AG20443 (cell line): ENCODE data around the gene ISL2.

Experiments
- DNase-seq: peaks from one replicate; pipeline ENCODE4 v3.0.0; 2012; ENCODE audit warnings: low spot score, mixed read lengths

ISL2 gene

DNA sequence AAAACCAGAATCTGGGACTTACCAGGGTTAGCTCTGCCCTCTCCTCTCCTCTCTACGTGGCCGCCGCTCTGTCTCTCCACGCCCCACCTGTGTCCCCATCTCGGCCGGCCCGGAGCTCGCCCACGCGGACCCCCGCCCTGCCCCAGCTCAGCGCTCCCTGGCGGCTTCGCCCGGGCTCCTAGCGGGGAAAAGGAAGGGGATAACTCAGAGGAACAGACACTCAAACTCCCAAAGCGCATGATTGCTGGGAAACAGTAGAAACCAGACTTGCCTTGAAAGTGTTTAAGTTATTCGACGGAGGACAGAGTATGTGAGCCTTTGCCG is 5.4 kb downstream of the ISL2 start:
- no peak for DNase-seq

DNA sequence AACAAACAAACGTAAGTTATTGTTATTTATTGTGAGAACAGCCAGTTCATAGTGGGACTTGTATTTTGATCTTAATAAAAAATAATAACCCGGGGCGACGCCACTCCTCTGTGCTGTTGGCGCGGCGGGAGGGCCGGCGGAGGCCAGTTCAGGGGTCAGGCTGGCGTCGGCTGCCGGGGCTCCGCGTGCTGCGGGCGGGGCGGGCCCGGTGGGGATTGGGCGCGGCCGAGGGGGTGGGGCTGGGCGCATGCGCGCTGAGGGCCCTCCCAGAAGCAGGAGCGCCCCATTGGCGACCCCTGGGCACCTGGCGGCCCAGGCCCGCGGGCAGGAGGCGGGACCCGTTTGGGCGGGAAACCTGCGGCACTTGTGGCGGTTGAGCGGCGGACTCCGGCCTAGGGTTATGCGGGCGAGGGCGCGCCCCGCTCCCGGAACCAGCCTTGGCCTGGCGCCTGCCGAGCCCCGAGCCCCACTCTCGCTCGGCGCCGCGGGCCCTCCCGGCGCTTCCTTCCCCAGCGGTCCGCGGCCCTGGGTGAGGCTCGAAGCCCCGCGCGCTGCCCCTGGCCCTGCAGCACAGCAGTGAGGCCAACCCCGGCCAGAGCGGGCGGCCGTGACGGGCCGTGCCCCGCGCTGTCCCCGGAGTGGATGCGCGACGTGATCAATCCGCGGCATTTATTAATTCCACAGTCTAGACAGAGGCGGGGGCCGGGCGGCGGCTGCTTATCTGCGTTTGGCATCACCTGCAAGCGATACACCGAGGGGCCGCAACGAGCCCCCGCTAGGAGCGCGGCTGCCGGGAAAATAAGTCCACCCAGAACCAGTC is 6.0 kb downstream of the ISL2 start:
- DNase-seq: no peak

DNA sequence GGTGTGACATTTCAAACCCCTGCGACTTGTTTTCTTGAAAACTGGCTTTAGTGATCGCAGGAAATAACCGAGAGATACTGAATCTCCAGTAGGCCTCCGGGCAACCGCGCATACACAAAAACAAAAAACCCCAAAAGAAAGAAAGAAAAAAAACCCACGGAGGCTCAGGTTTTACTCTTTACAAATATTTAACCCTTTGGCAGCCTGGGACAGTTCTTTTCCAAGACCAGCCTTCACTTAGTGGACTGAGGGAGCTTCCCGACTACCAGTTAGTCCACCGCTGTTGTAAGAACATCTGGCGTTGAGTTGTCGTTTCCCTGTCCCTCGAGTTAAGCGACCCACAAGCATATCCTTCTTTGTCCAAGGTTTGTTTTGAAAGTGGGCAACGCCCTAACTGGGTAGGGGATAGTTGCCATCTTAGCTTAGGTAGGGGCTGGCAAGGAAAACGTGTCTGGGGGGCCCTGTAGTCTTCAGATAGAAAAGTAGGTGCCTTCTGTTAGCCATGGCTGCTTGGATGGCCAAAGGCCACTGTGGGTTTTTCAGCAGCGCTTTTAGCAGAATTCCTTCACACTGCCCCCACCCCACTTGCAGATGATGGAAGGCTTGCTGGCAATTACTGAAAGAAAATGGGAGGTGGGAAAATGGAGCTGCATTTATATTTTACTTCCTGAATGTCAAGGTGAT is 6.9 kb downstream of the ISL2 start:
- no peak for DNase-seq

GRCh38 chr15:76344893-76345582 is 8.5 kb downstream of the ISL2 start:
- no peak for DNase-seq

DNA sequence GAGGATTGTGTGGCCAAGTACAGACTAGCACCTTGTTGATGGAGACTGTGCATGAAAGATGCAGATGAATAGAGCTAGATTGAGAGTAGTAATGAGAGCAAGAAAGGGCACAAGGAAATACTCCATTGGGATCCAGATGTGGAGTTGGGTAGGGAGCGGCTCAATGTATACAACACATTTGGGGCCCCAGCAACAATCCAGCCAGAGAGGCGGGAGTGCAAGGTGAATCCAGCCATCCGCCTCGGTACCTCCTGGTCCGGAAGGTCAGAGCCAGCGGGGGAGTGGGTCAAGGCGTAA is 9.0 kb downstream of the ISL2 start:
- DNase-seq: no peak

DNA sequence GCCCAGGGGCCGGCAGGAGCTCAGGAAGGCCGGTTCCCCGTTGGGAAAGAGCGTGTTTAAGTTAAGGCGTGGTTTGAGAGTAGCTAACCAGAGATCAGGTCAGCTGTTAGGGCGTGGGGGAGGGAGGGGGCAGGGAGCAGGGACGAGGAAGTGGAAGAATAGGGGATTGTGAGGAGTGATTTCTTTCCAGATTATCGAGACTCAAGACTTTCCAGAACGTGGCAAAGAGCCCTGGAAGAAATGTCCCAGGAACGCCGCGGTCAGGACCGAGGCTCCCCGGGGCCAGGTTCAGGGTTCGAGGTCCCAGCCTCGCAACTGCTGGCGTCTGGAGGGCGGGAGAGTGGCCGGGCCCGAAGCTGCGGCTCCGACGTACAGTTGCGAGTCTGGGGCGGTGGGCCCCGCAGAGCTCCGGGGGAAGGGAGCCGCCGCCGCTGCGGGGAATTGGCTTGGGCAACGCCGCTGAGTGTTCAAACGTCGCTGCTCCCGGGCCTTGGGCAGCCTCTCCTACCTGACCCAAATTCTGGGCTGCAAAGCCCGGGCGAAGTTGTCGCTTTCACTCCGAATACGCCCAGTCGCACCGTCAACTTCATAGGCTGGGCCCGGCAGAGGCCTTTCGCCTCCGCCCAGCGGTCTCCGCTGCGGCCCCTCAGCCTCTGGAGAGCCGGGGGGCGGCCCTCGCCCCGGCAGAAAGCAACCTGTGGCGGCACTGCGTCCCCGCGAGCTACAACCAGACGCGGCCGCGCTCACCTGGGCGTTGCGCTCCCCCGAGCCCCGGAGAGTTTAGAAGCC is 9.5 kb downstream of the ISL2 start:
- no peak for DNase-seq

GRCh38 chr15:76346669-76347481 is 10.3 kb downstream of the ISL2 start:
- DNase-seq: no peak

DNA sequence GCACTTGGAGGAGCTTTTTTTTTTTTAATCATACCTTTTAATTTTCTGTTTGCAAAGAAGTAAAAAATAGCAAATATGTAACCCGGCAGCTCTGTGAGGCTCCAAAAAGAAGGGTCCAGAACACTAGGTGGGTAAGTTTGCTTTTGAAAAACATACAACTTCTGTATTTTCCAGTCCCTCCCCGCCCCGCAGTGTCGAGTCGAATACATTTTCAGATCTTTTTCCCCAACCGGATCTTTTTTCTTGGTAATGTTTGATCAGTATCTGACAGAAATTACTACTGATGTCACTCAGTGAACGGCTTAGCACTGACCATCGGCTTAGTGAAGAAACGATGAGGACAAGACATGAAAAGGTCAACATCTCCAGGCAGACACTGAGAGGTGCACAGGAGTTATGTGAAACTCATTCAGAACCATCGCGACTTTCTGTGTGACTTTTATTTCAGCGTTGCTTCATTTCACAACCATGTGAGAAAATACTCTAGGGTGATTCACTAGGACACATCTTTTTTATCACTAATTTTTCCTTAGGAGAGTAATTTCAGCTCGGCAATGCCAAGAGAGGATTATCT is 11.0 kb downstream of the ISL2 start:
- no peak for DNase-seq

DNA sequence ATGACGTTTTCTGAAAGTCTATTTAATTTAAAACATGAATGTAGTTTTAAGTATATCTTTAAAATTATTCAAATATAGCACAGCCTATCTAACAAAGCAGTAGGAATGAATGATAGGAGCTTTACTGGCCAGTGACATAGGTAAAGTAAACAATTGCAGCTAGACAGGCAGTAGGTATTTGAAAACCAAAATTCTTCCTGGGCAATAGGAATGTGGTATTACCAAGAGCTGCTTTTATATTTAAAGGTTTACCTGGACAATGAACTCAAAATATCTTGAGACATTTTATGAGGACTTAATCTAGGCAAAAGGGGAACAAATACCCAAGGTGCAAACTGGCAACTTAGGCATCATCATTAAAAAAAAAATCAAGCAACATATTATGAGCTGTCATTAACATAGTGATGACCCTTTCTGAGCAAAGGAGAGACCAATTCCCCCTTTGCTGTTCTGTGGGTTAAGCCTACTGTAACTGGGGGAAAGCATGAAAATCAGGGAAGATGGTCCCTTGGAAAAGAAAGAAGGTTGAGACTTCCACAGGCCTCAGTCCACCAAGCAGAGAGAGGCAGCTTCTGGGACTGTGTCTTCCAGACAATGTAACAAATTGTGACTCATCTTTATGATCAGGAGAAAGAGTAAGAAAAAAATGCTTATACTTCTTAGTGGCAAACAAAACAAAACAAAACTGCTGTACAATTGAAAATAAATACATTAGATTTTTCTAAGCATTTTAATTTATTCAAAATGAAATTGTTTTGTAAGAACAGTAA is 12.9 kb downstream of the ISL2 start:
- no peak for DNase-seq

- DNase-seq: no peak
Measured at GRCh38 chr15:76353023-76353577, 16.5 kb downstream of the ISL2 start.

DNA sequence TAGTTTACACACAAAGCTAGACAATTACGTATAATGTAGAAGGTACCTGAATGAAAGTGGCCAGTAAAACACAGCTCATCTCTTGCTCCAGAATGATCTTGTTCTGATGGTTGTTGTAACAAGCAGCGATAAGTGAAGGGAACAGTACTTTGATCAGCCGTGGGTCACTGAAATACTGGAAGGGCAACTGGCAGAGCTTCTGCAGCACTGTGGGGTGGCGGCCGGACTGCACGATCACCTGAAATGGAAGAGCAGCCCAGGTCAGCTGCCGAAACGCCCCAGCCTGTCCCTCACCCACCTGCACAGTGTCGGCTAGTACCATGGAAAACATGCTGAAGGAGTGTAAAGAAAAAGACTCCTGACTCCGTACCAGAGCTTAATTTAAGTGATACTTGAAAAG is 17.3 kb downstream of the ISL2 start:
- no peak for DNase-seq

- DNase-seq: no peak
Measured at GRCh38 chr15:76354823-76355440, 18.4 kb downstream of the ISL2 start.

- DNase-seq: no peak
Measured at GRCh38 chr15:76358453-76358852, 21.9 kb downstream of the ISL2 start.

GRCh38 chr15:76359152-76359551 is 22.6 kb downstream of the ISL2 start:
- DNase-seq: no peak

GRCh38 chr15:76360416-76360815 is 23.8 kb downstream of the ISL2 start:
- DNase-seq: no peak

- DNase-seq: no peak
Measured at GRCh38 chr15:76363251-76363650, 26.7 kb downstream of the ISL2 start.

GRCh38 chr15:76366714-76367113 is 30.1 kb downstream of the ISL2 start:
- DNase-seq: no peak

DNA sequence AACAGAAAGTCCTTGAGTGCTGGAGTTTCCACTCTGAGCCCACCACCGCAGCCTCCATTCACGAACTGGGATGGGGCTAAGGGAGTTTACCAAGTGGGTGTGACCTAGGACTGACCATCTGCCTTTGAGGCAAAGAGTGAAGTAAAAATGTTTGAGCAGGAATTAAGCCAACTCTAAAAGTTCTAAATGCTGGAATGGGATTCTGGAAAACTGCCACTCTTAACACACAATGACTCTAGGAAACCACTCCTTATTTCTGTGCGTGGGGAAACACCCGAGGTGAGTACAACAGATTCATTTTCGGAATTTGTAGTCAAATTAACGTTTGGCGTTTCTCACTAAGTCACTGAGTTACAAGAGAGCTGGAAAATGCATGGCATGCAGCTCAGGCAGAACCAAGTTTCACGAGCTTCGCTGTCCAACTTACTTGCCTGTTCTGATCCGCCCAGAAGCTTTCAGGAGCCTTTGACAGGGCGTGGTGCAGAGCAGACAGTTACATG is 31.6 kb downstream of the ISL2 start:
- DNase-seq: no peak

- DNase-seq: no peak
Measured at GRCh38 chr15:76376029-76376428, 39.5 kb downstream of the ISL2 start.

GRCh38 chr15:76376816-76377215 is 40.2 kb downstream of the ISL2 start:
- no peak for DNase-seq
